GM12878 (cell line): ENCODE measurements around the gene ZNF805. TPM values are rescaled to one million over a fixed set of nuclear protein-coding genes. Genes with fewer than 3 reads are reported as not detected.
A peak's percentile ranks its signal among the peaks of the same experiment; 100 is the strongest.

ENCODE experiments used
- ATAC-seq: fragments of 200-7000 bp; cut with Tn5 transposase; 3 replicates; pipeline ENCODE4 v1.9.1; 2020; ENCODE audit warnings: mild to moderate bottlenecking, moderate library complexity
- BruUV-seq: library from RNA; stranded (reverse); fragments of 400-500 nt; replicated peaks from 2 replicates; lab custom pipeline; 2021; lab: Mats Ljungman, UMichigan
- CTCF ChIA-PET: fragments of 300-600 bp; sonication (Branson Sonifier 250); formaldehyde crosslinking; extraction: SDS; loops from one replicate; lab custom pipeline; 2021; ENCODE audit warnings: inconsistent platforms; lab: Yijun Ruan, JAX
- POLR2A ChIA-PET: fragments of 350-600 bp; formaldehyde crosslinking; extraction: SDS; loops from one replicate; lab custom pipeline; 2021; ENCODE audit warnings: inconsistent platforms; lab: Charles Lee
- RAD21 ChIA-PET: fragments of 300-600 bp; sonication (Branson Sonifier 250); formaldehyde crosslinking; loops from one replicate; lab custom pipeline; 2023; ENCODE audit warnings: antibody characterized with exemption; ENCODE audit not compliant: unreplicated experiment; lab: Charles Lee
- SMC1A ChIA-PET: fragments of 300-600 bp; sonication (Branson Sonifier 250); formaldehyde crosslinking; loops from one replicate; lab custom pipeline; 2023; ENCODE audit not compliant: unreplicated experiment, uncharacterized antibody; lab: Charles Lee
- DNase-seq: peaks from one replicate; pipeline ENCODE4 v3.0.0-alpha.2; 2011; ENCODE audit warnings: low read depth, low spot score
- FAIRE-seq: peaks from 3 replicates; lab custom pipeline; 2011; peaks lifted over from hg19 to GRCh38; lab: Jason Lieb, UNC
- H2AFZ ChIP-seq: 2 replicates; pipeline ENCODE4 v1.6.0; 2011; ENCODE audit warnings: low read depth, low read length, control low read depth; ENCODE audit not compliant: control insufficient read depth
- H3K27ac ChIP-seq: 2 replicates; pipeline ENCODE4 v1.5.1; 2011; ENCODE audit warnings: control low read depth; ENCODE audit not compliant: control insufficient read depth, insufficient read depth
- H3K27me3 ChIP-seq, 2 experiments: replicated peaks in 1 of 2; 2 replicates each; pipeline versions ENCODE4 v1.6.0 to v1.6.1; 2011; ENCODE audit warnings: low read length in 1 of 2; ENCODE audit not compliant: control insufficient read depth in 2 of 2, insufficient read depth in 2 of 2
- H3K36me3 ChIP-seq, 2 experiments: 2 replicates each; pipeline ENCODE4 v1.5.1; 2011; ENCODE audit warnings: low read length in 1 of 2; ENCODE audit not compliant: control insufficient read depth in 2 of 2, insufficient read depth in 2 of 2
- H3K4me1 ChIP-seq: 2 replicates; pipeline ENCODE4 v1.6.1; 2011; ENCODE audit warnings: mild to moderate bottlenecking, low read length, moderate library complexity, mixed read lengths; ENCODE audit not compliant: control insufficient read depth, insufficient read depth
- H3K4me2 ChIP-seq: 2 replicates; pipeline ENCODE4 v1.6.0; 2011; ENCODE audit warnings: control low read depth; ENCODE audit not compliant: control insufficient read depth, insufficient read depth
- H3K4me3 ChIP-seq: fragments of 200-600 bp; sonication (generic); 2 replicates; pipeline ENCODE4 v1.5.1; 2016
- H3K79me2 ChIP-seq: 2 replicates; pipeline ENCODE4 v1.6.0; 2011; ENCODE audit warnings: low read length; ENCODE audit not compliant: control insufficient read depth, insufficient read depth
- H3K9ac ChIP-seq: 2 replicates; pipeline ENCODE4 v1.8.0; 2011; ENCODE audit warnings: low read length, control low read depth, mixed read lengths; ENCODE audit not compliant: control insufficient read depth, insufficient read depth
- H3K9me3 ChIP-seq: replicated peaks from 3 replicates; pipeline ENCODE4 v1.5.1; 2011; ENCODE audit warnings: mild to moderate bottlenecking, low read length; ENCODE audit not compliant: control insufficient read depth, insufficient read depth
- H4K20me1 ChIP-seq: 2 replicates; pipeline ENCODE4 v1.6.0; 2011; ENCODE audit not compliant: control insufficient read depth, insufficient read depth
- CHD1 ChIP-seq: IDR thresholded peaks from 2 replicates; pipeline ENCODE4 v1.6.1; 2012; ENCODE audit warnings: low read depth, low read length, improper control_type of control experiment
- CREB1 ChIP-seq: IDR thresholded peaks from 2 replicates; pipeline ENCODE4 v1.6.1; 2012; ENCODE audit warnings: low read depth, mild to moderate bottlenecking, inconsistent platforms
- HDAC6 ChIP-seq: fragments of 200-600 bp; sonication (generic); IDR thresholded peaks from one replicate; pipeline ENCODE4 v1.8.0; 2017; ENCODE audit warnings: antibody characterized with exemption; ENCODE audit not compliant: unreplicated experiment
- IKZF1 ChIP-seq: fragments of 450-650 bp; conservative IDR thresholded peaks from 2 replicates; pipeline ENCODE4 v1.6.1; 2017; ENCODE audit warnings: antibody characterized with exemption, mild to moderate bottlenecking
- IRF4 ChIP-seq: IDR thresholded peaks from 2 replicates; pipeline ENCODE4 v1.6.1; 2011; ENCODE audit warnings: low read depth, low read length
- JUNB ChIP-seq: IDR thresholded peaks from 2 replicates; pipeline ENCODE4 v1.6.1; 2016; ENCODE audit warnings: antibody characterized with exemption, mild to moderate bottlenecking
- NR2C2 ChIP-seq: IDR thresholded peaks from 2 replicates; pipeline ENCODE4 v1.6.1; 2011; ENCODE audit warnings: borderline replicate concordance, low read depth; ENCODE audit not compliant: control insufficient read depth, insufficient read length
- RUNX3 ChIP-seq: IDR thresholded peaks from 2 replicates; pipeline ENCODE4 v1.6.1; 2012; ENCODE audit warnings: low read length, inconsistent platforms
- SMAD1 ChIP-seq: fragments of 450-650 bp; IDR thresholded peaks from 2 replicates; pipeline ENCODE4 v1.6.1; 2018; ENCODE audit warnings: mild to moderate bottlenecking, low read depth; ENCODE audit not compliant: partially characterized antibody
- WGBS: methylation state at CpG from one replicate; pipeline ENCODE4 v1.1.6; 2016; ENCODE audit warnings: low lambda C conversion rate; ENCODE audit not compliant: insufficient replicate concordance, insufficient coverage; ENCODE audit errors: missing lambda C conversion rate; 5-methylcytosine and 5-hydroxymethylcytosine counted together
- in situ Hi-C: fragments of 300-500 bp; cut with MboI; formaldehyde crosslinking; loops from 9 replicates; pipeline ENCODE4 v1.14.3; 2018; ENCODE audit warnings: mixed read lengths
- intact Hi-C: fragments of 100-400 bp; cut with micrococcal nuclease; formaldehyde crosslinking; loops from one replicate; pipeline ENCODE4 v1.14.2; 2022; ENCODE audit not compliant: unreplicated experiment
- polyA plus RNA-seq, 11 experiments: library from polyadenylated mRNA; depleted of rRNA in 4 of 11; unstranded in 6 of 11; stranded (reverse) in 5 of 11; fragments of >200 nt; fragmentation: Nextera tagmentation in 4 of 11; fragmentation: Illumina TruSeq in 1 of 11; extraction: Ambion mirVana in 4 of 11; extraction: Trizol in 1 of 11; gene quantifications; 1 replicate in 1 of 11; 2 replicates in 10 of 11; pipeline versions ENCODE4 v1.2.1 to v1.2.3, GENCODE V29; 2011 to 2016; ENCODE audit warnings: inconsistent platforms in 2 of 11, missing spikeins in 2 of 11, low read depth in 1 of 11
- total RNA-seq, 4 experiments: library from RNA; depleted of rRNA in 3 of 4; stranded (reverse); fragments of >200 nt in 3 of 4; fragmentation: Illumina TruSeq in 1 of 4; extraction: Trizol in 1 of 4; gene quantifications; 2 replicates each; pipeline versions ENCODE4 v1.2.1 to v1.2.3, GENCODE V29; 2013 to 2021
- TF ChIP-seq, protein P1 (sequence below): fragments of 450-650 bp; IDR thresholded peaks from 2 replicates; pipeline ENCODE4 v1.6.1; 2016; ENCODE audit warnings: mild to moderate bottlenecking
- TF ChIP-seq, protein P2 (sequence below): IDR thresholded peaks from 2 replicates; pipeline ENCODE4 v1.6.1; 2012; ENCODE audit warnings: low read length, inconsistent platforms
- TF ChIP-seq, protein P3 (sequence below): IDR thresholded peaks from 2 replicates; pipeline ENCODE4 v1.6.1; 2011; ENCODE audit warnings: borderline replicate concordance, low read depth, mild to moderate bottlenecking, moderate library complexity, low read length; ENCODE audit not compliant: insufficient read depth, poor library complexity, severe bottlenecking

ZNF805 gene
- total and polyA plus RNA-seq, 10 of the 15 experiments (the other 5 are each of a cell fraction or from before 2014, with no cell fraction given): 0.31 to 8.9 (median 2.3) TPM

- TF ChIP-seq, protein P1, sequence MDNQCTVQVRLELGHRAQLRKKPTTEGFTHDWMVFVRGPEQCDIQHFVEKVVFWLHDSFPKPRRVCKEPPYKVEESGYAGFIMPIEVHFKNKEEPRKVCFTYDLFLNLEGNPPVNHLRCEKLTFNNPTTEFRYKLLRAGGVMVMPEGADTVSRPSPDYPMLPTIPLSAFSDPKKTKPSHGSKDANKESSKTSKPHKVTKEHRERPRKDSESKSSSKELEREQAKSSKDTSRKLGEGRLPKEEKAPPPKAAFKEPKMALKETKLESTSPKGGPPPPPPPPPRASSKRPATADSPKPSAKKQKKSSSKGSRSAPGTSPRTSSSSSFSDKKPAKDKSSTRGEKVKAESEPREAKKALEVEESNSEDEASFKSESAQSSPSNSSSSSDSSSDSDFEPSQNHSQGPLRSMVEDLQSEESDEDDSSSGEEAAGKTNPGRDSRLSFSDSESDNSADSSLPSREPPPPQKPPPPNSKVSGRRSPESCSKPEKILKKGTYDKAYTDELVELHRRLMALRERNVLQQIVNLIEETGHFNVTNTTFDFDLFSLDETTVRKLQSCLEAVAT: no peak
- no peak for TF ChIP-seq JUNB
- TF ChIP-seq, protein P2, sequence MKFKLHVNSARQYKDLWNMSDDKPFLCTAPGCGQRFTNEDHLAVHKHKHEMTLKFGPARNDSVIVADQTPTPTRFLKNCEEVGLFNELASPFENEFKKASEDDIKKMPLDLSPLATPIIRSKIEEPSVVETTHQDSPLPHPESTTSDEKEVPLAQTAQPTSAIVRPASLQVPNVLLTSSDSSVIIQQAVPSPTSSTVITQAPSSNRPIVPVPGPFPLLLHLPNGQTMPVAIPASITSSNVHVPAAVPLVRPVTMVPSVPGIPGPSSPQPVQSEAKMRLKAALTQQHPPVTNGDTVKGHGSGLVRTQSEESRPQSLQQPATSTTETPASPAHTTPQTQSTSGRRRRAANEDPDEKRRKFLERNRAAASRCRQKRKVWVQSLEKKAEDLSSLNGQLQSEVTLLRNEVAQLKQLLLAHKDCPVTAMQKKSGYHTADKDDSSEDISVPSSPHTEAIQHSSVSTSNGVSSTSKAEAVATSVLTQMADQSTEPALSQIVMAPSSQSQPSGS: no peak
- no peak for TF ChIP-seq NR2C2
- no peak for TF ChIP-seq CREB1
- TF ChIP-seq, protein P3, sequence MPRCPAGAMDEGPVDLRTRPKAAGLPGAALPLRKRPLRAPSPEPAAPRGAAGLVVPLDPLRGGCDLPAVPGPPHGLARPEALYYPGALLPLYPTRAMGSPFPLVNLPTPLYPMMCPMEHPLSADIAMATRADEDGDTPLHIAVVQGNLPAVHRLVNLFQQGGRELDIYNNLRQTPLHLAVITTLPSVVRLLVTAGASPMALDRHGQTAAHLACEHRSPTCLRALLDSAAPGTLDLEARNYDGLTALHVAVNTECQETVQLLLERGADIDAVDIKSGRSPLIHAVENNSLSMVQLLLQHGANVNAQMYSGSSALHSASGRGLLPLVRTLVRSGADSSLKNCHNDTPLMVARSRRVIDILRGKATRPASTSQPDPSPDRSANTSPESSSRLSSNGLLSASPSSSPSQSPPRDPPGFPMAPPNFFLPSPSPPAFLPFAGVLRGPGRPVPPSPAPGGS: no peak
- no peak for TF ChIP-seq IRF4
- no peak for TF ChIP-seq IKZF1
- TF ChIP-seq, all 136 proteins: peak for 0
Measured at GRCh38 chr19:57231686-57232085, 8.7 kb upstream of the ZNF805 start (continued).

- FAIRE-seq (no peak), DNase-seq (no peak), ATAC-seq (no peak)
- Histone ChIP-seq H3K4me1 (no peaks in the 10 kb centered on the region), H3K27me3 (no peaks in the 10 kb centered on the region), H3K9me3 (no peaks in the 10 kb centered on the region), H3K9ac (no peak overlapping the region), H4K20me1 (no peaks in the 10 kb centered on the region), H3K4me3 (no peak overlapping the region), H3K4me2 (no peak overlapping the region), H2AFZ (no peak overlapping the region), H3K36me3 (no peaks in the 10 kb centered on the region), H3K27ac (no peak overlapping the region), H3K79me2 (no peaks in the 10 kb centered on the region)
- no peak for TF ChIP-seq HDAC6
- peak; percentile 74 for TF ChIP-seq RUNX3
- TF ChIP-seq CHD1: no peak
- TF ChIP-seq SMAD1: no peak
- BruUV-seq: no TSS peak
- POLR2A ChIA-PET: no interaction called here
- SMC1A ChIA-PET: no interaction called here
- CTCF ChIA-PET: no interaction called here
- RAD21 ChIA-PET: no interaction called here
- in situ Hi-C loops: no loop called here
- 56% methylated on average over 1 of the region's 1 CpG for WGBS
- intact Hi-C loops: no loop called here
Measured at GRCh38 chr19:57233207-57233606, 7.2 kb upstream of the ZNF805 start.
